ENCODE results near the gene GSDME. TPM values are rescaled to one million over a fixed set of nuclear protein-coding genes. Genes with fewer than 3 reads are reported as not detected.

Gene GSDME
- total and polyA plus RNA-seq, 8 donors: 0.43 to 7.1 (median 1.5) TPM

- no peak overlapping the region for H3K27ac ChIP-seq
- H3K9me3 ChIP-seq: no peaks in the 10 kb centered on the region
- DNase-seq: no peak
- H3K36me3 ChIP-seq: no peaks in the 10 kb centered on the region
- FAIRE-seq: no peak
- intact Hi-C loops (cut with DNase I): no loop called here
- WGBS, 2 donors: 66 to 71% methylated on average over 2 of the region's 2 CpGs
- no peak overlapping the region for H3K4me3 ChIP-seq
- no peak for TF ChIP-seq CTCF (IDR thresholded peaks at IDR 0.05)
- no peak for ATAC-seq
- H3K4me1 ChIP-seq: no peaks in the 10 kb centered on the region
- H3K27me3 ChIP-seq: no peaks in the 10 kb centered on the region
These were observed 23.7 kb downstream of the GSDME start for GRCh38 chr7:24733414-24734060.

GRCh38 chr7:24732646-24733413, 24.4 kb downstream of the GSDME start:
- Histone ChIP-seq H3K36me3 (no peaks in the 10 kb centered on the region), H3K4me1 (no peaks in the 10 kb centered on the region), H3K27ac (no peak overlapping the region), H3K27me3 (no peaks in the 10 kb centered on the region), H3K4me3 (no peak overlapping the region), H3K9me3 (no peaks in the 10 kb centered on the region)
- no peak for TF ChIP-seq CTCF (IDR thresholded peaks at IDR 0.05)
- intact Hi-C loops (cut with DNase I): no loop called here
- no peak for DNase-seq
- WGBS, 2 donors: 92 to 94% methylated on average over 4 of the region's 4 CpGs
- ATAC-seq: peak in 1 of 4 donors; percentile 34
- no peak for FAIRE-seq

- H3K4me1 ChIP-seq: no peaks in the 10 kb centered on the region
- TF ChIP-seq CTCF (IDR thresholded peaks at IDR 0.05): no peak
- H3K9me3 ChIP-seq: no peaks in the 10 kb centered on the region
- intact Hi-C loops (cut with DNase I): no loop called here
- no peak overlapping the region for H3K27ac ChIP-seq
- WGBS, 2 donors: 82 to 84% methylated on average over 13 of the region's 13 CpGs
- ATAC-seq (no peak), DNase-seq (no peak), FAIRE-seq (no peak)
- no peak overlapping the region for H3K4me3 ChIP-seq
- H3K36me3 ChIP-seq: no peaks in the 10 kb centered on the region
- no peaks in the 10 kb centered on the region for H3K27me3 ChIP-seq
These were observed 26.0 kb downstream of the GSDME start for GRCh38 chr7:24731313-24731712.

GRCh38 chr7:24730018-24730369, 27.3 kb downstream of the GSDME start:
- H3K27me3 ChIP-seq: no peaks in the 10 kb centered on the region
- TF ChIP-seq CTCF (IDR thresholded peaks at IDR 0.05): no peak
- H3K9me3 ChIP-seq: no peaks in the 10 kb centered on the region
- H3K36me3 ChIP-seq: no peaks in the 10 kb centered on the region
- DNase-seq: no peak
- no peak overlapping the region for H3K27ac ChIP-seq
- ATAC-seq: no peak
- no peak for FAIRE-seq
- intact Hi-C loops (cut with DNase I): no loop called here
- no peak overlapping the region for H3K4me3 ChIP-seq
- H3K4me1 ChIP-seq: no peaks in the 10 kb centered on the region

- no peaks in the 10 kb centered on the region for H3K9me3 ChIP-seq
- 84 to 88% methylated on average over 10 of the region's 10 CpGs for WGBS, 2 donors
- no peaks in the 10 kb centered on the region for H3K36me3 ChIP-seq
- no peaks in the 10 kb centered on the region for H3K27me3 ChIP-seq
- FAIRE-seq (no peak), ATAC-seq (no peak), DNase-seq (no peak)
- H3K4me1 ChIP-seq: no peaks in the 10 kb centered on the region
- H3K4me3 ChIP-seq: no peak overlapping the region
- H3K27ac ChIP-seq: no peak overlapping the region
- intact Hi-C loops (cut with DNase I): no loop called here
- no peak for TF ChIP-seq CTCF (IDR thresholded peaks at IDR 0.05)
These were observed 27.8 kb downstream of the GSDME start for GRCh38 chr7:24729365-24730017.

Measured in pancreas (tissue), 10 donors.